OCI-LY1 (cell line): ENCODE results near the gene C17orf58.

Experiments
- H2AFZ ChIP-seq: fragments of 200-600 bp; sonication (generic), shearing (Covaris generic); 2 replicates; pipeline ENCODE4 v1.6.0; 2014; ENCODE audit warnings: antibody characterized with exemption, mild to moderate bottlenecking, low read length
- H3F3A ChIP-seq: fragments of 200-600 bp; sonication (generic), shearing (Covaris generic); 2 replicates; pipeline ENCODE4 v1.6.0; 2014; ENCODE audit warnings: mild to moderate bottlenecking, antibody characterized with exemption, low read length, moderate library complexity; ENCODE audit not compliant: insufficient read depth
- H3K27ac ChIP-seq: fragments of 200-600 bp; sonication (generic); 2 replicates; pipeline ENCODE4 v1.5.1; 2014; ENCODE audit warnings: low read length, mixed run types, mild to moderate bottlenecking, low read depth; ENCODE audit not compliant: poor library complexity, severe bottlenecking
- H3K27me3 ChIP-seq: fragments of 200-600 bp; sonication (generic); 2 replicates; pipeline ENCODE4 v1.6.0; 2014; ENCODE audit warnings: antibody characterized with exemption, mild to moderate bottlenecking, low read length, moderate library complexity; ENCODE audit not compliant: insufficient read depth
- H3K36me3 ChIP-seq: fragments of 200-600 bp; sonication (generic); 2 replicates; pipeline ENCODE4 v1.6.1; 2014; ENCODE audit warnings: mild to moderate bottlenecking, antibody characterized with exemption, low read length, moderate library complexity, mixed read lengths; ENCODE audit not compliant: insufficient read depth
- H3K4me1 ChIP-seq: fragments of 200-600 bp; sonication (generic); 2 replicates; pipeline ENCODE4 v1.5.1; 2014; ENCODE audit warnings: mild to moderate bottlenecking, low read length, moderate library complexity; ENCODE audit not compliant: insufficient read depth, severe bottlenecking
- H3K4me2 ChIP-seq: fragments of 200-600 bp; sonication (generic), shearing (Covaris generic); 2 replicates; pipeline ENCODE4 v1.6.1; 2014; ENCODE audit warnings: low read length
- H3K4me3 ChIP-seq: fragments of 200-600 bp; sonication (generic); 2 replicates; pipeline ENCODE4 v1.5.1; 2014; ENCODE audit warnings: low read length, low read depth, mild to moderate bottlenecking, mixed read lengths; ENCODE audit not compliant: poor library complexity, severe bottlenecking
- H3K79me2 ChIP-seq: fragments of 200-600 bp; shearing (Covaris generic); 2 replicates; pipeline ENCODE4 v1.6.1; 2016; ENCODE audit warnings: mixed run types, low read length, mixed read lengths; ENCODE audit not compliant: insufficient read depth
- H3K9ac ChIP-seq: fragments of 200-600 bp; sonication (generic), shearing (Covaris generic); 2 replicates; pipeline ENCODE4 v1.6.1; 2014; ENCODE audit warnings: mild to moderate bottlenecking, low read length, mixed read lengths
- H3K9me2 ChIP-seq: fragments of 200-600 bp; sonication (generic), shearing (Covaris generic); 2 replicates; pipeline ENCODE4 v1.6.1; 2014; ENCODE audit warnings: low read depth, mild to moderate bottlenecking, low read length, mixed read lengths
- H3K9me3 ChIP-seq: fragments of 200-600 bp; shearing (Covaris generic); 2 replicates; pipeline ENCODE4 v1.6.1; 2014; ENCODE audit warnings: low read length, mixed read lengths
- H4K20me1 ChIP-seq: fragments of 200-600 bp; sonication (generic), shearing (Covaris generic); 2 replicates; pipeline ENCODE4 v1.6.0; 2016; ENCODE audit warnings: mild to moderate bottlenecking, low read length; ENCODE audit not compliant: insufficient read depth
- CTCF ChIP-seq: fragments of 200-600 bp; sonication (generic), shearing (Covaris generic); IDR thresholded peaks from 2 replicates; pipeline ENCODE4 v1.5.1; 2017; ENCODE audit warnings: mild to moderate bottlenecking, antibody characterized with exemption, low read length, moderate library complexity, mixed read lengths
- EZH2 ChIP-seq: fragments of 200-600 bp; sonication (generic), shearing (Covaris generic); IDR thresholded peaks from 2 replicates; pipeline ENCODE4 v1.8.0; 2017; ENCODE audit warnings: borderline replicate concordance, mixed run types, mild to moderate bottlenecking, antibody characterized with exemption, low read length, moderate library complexity, mixed read lengths

The C17orf58 gene

GRCh38 chr17:68016838-68017237 is 20.6 kb upstream of the C17orf58 start:
- Histone ChIP-seq H3K4me3 (no peak overlapping the region), H3K9ac (no peak overlapping the region), H3K4me1 (peaks cover 23% of the 10 kb centered on the region), H4K20me1 (no peaks in the 10 kb centered on the region), H2AFZ (no peak overlapping the region), H3K79me2 (no peaks in the 10 kb centered on the region), H3K4me2 (no peak overlapping the region), H3K36me3 (no peaks in the 10 kb centered on the region), H3K9me2 (no peaks in the 10 kb centered on the region), H3K27me3 (0 out of 2 replicates have a peak, but pooled peaks cover 3% of the 10 kb centered on the region), H3K27ac (no peak overlapping the region), H3F3A (no peaks in the 10 kb centered on the region), H3K9me3 (no peaks in the 10 kb centered on the region; the same call in 1 of the 2 replicates)
- TF ChIP-seq EZH2 (no peak), CTCF (no peak)

GRCh38 chr17:68015081-68015723 is 18.9 kb upstream of the C17orf58 start:
- H3K4me1 ChIP-seq: peaks cover 20% of the 10 kb centered on the region
- H3F3A ChIP-seq: no peaks in the 10 kb centered on the region
- no peak overlapping the region for H3K4me3 ChIP-seq
- no peak overlapping the region for H2AFZ ChIP-seq
- H3K27me3 ChIP-seq: 0 out of 2 replicates have a peak, but pooled peaks cover 3% of the 10 kb centered on the region
- 0 out of 2 replicates have a peak overlapping the region, but pooled peaks have one; percentile 43 for H3K4me2 ChIP-seq
- no peaks in the 10 kb centered on the region for H3K79me2 ChIP-seq
- no peaks in the 10 kb centered on the region for H3K36me3 ChIP-seq
- no peaks in the 10 kb centered on the region for H3K9me3 ChIP-seq
- H3K9ac ChIP-seq: no peak overlapping the region
- H4K20me1 ChIP-seq: no peaks in the 10 kb centered on the region
- H3K27ac ChIP-seq: no peak overlapping the region
- TF ChIP-seq EZH2 (no peak), CTCF (no peak)
- no peaks in the 10 kb centered on the region for H3K9me2 ChIP-seq

GRCh38 chr17:68013385-68013784 is 17.1 kb upstream of the C17orf58 start:
- TF ChIP-seq CTCF (no peak), EZH2 (no peak)
- no peak overlapping the region for H3K27ac ChIP-seq

More at GRCh38 chr17:68013385-68013784, 17.1 kb upstream of the C17orf58 start:
- Histone ChIP-seq H3K9me2 (no peaks in the 10 kb centered on the region), H3K4me2 (no peak overlapping the region), H2AFZ (no peak overlapping the region), H3K4me1 (peaks cover 13% of the 10 kb centered on the region), H3F3A (no peaks in the 10 kb centered on the region), H3K9ac (no peak overlapping the region), H3K27me3 (0 out of 2 replicates have a peak, but pooled peaks cover 3% of the 10 kb centered on the region), H3K36me3 (no peaks in the 10 kb centered on the region), H3K4me3 (no peak overlapping the region), H4K20me1 (no peaks in the 10 kb centered on the region), H3K79me2 (no peaks in the 10 kb centered on the region), H3K9me3 (no peaks in the 10 kb centered on the region)
